ENCODE measurements around the gene MAPRE3.

DNA sequence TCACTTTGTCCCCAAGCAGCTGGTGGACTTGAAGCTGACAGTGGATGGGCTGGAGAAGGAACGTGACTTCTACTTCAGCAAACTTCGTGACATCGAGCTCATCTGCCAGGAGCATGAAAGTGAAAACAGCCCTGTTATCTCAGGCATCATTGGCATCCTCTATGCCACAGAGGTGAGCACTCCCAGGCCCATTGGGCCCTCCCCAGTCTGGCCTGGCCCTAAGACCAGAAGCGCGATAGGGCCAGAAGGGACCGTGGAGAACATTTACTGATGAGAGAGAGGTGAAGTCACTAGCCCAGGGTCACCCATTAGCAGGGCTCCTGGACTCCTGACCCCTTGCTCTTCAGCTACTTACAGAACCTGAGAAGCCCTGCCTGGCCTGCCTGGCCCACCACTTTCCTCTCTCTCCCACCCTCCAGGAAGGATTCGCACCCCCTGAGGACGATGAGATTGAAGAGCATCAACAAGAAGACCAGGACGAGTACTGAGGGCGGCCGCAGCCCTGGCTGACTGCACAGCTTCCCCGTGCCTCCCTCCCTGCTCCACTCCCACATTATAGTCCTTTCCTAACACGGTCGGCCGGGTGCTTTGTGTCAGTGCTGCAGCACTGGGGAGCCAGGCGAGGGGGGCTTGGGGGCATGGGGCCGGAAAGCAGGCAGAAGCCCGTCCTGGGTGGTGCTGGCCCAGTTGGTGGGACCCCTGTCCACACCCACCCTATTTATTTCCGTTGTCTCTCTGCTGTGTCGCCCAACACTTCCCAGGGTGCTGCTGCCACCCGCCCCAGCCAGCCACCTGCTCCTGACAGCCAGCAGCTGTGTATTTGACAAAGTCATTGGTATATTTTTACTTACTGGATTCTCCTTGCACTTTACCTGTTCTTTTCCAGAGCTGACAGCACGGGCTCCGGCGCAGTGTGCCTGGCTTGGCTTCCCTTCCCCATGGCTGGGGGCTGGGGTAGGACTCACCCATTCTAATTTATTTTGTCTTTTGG lies 55.7 kb downstream of the MAPRE3 start:
- TF ChIP-seq, protein P1, sequence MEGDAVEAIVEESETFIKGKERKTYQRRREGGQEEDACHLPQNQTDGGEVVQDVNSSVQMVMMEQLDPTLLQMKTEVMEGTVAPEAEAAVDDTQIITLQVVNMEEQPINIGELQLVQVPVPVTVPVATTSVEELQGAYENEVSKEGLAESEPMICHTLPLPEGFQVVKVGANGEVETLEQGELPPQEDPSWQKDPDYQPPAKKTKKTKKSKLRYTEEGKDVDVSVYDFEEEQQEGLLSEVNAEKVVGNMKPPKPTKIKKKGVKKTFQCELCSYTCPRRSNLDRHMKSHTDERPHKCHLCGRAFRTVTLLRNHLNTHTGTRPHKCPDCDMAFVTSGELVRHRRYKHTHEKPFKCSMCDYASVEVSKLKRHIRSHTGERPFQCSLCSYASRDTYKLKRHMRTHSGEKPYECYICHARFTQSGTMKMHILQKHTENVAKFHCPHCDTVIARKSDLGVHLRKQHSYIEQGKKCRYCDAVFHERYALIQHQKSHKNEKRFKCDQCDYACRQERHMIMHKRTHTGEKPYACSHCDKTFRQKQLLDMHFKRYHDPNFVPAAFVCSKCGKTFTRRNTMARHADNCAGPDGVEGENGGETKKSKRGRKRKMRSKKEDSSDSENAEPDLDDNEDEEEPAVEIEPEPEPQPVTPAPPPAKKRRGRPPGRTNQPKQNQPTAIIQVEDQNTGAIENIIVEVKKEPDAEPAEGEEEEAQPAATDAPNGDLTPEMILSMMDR (IDR thresholded peaks at IDR 0.05; ENCODE audit: low read depth, low read length): no peak
- TF ChIP-seq EZH2phosphoT487 (IDR thresholded peaks at IDR 0.05; ENCODE audit: low read depth): no peak
